Stimulated activated CD8-positive, alpha-beta memory T cell treated with anti-CD3 and anti-CD28 coated beads, Interleukin-4, amount 100 ng/mL, for 1 hour (primary cell): ENCODE measurements around the gene BTD.

Source experiments
- DNase-seq, 2 donors: peaks; one replicate each; pipeline ENCODE4 v3.0.0-alpha.2; 2020; ENCODE audit warnings: low read depth in 2 of 2, low spot score in 1 of 2

BTD gene, protein sequence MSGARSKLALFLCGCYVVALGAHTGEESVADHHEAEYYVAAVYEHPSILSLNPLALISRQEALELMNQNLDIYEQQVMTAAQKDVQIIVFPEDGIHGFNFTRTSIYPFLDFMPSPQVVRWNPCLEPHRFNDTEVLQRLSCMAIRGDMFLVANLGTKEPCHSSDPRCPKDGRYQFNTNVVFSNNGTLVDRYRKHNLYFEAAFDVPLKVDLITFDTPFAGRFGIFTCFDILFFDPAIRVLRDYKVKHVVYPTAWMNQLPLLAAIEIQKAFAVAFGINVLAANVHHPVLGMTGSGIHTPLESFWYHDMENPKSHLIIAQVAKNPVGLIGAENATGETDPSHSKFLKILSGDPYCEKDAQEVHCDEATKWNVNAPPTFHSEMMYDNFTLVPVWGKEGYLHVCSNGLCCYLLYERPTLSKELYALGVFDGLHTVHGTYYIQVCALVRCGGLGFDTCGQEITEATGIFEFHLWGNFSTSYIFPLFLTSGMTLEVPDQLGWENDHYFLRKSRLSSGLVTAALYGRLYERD

DNA sequence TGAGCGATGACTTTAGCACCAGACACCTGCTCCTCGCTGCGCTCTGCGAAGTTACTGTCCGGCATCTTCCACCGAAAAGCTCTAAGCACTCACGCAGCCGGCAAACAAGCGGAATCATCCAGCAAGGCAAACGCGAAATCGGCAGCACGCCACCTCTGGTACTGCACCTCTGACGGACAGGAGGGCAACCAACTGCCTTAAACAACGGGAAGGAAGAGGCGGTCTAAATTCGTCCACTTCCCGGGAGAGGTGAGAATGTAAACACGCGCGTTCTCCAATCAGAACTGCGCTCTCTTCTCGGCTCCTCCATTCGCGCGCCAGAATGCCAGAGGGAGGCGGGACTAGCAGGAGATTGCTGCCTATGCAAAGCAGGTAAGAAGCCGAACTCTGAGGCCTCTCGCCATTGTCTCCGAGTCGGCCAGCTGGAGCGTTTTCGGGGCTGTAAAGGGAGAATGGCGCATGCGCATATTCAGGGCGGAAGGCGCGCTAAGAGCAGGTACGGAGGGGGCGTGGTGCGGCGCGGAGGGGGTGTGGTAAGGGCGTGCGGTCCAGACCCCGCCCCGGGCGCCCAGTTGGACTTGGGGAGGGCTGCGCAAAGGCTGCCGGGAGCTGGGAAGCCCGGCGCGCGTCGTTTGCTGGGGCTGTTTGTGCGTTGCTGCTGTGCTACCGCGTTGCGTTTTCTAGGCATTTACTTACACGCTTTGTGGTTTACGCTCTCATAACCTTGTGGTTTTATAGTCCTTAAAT, at the start of gene BTD, which contains the start of gene HACL1:
Gene BTD, plus strand, starts transcription at position 347 of the 747 bp plus-strand sequence. CDS start 33,695 bp downstream, outside the sequence.
Gene HACL1, minus strand, starts transcription at position 171 of the 747 bp plus-strand sequence. Its CDS starts 106 bp downstream, at position 65.
- peak; percentile 96 for DNase-seq

DNA sequence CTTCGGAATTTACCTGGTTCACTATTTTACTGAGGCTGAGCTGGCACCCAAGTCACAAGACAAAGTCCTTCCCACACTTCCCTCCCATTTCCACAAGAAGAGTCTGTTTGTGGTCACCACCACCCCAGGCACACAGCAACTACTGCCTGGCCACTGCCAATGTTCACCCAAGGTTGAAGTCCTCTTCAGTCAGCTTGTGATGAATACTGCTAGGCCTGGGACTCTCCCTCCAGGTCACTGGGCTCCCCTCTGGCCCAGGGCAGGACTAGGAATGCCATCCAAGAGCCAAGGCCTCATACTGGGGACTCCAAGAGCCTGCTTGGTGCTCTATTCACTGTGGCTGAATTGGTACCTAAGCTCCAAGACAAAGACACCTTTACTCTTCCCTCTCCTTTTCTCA, 49.6 kb upstream of the BTD start:
- no peak for DNase-seq

DNA sequence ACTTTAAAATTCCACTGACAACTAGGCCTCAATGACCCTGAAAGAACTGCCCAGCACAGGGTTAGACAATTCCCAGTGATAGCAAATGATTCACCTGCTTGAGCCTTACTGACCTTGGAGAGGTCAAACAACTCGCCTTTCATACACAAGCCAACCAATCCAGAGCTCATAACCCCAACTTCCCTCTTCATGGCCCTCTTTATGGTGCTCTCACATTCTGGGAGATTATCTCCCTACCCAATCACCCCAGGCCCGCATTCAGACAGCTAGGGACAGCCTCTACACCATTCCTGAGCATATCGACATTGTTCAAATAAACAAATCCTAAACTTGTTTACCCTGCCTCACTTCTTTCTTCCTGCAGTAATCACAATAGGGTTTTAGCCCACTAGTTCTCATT, 47.8 kb upstream of the BTD start:
- no peak for DNase-seq

DNA sequence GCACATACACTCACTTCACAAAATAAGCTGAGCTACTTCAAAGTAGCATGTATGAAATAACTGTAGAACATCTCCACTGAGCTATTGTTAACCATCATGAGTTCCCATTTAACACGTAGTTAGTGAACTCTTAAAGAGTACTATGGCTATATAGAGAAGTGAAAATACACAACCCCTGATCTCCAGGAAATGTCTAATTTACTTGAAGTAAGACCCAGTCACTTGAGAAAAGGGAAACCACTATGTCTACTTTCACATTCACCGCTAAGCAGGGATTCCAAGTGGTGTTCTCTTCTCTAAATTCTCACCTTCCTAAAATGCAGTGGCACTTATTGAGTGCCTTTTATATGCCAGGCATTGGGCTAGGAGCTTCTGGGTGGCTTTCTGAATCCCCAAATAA, 45.0 kb upstream of the BTD start:
- no peak for DNase-seq

DNA sequence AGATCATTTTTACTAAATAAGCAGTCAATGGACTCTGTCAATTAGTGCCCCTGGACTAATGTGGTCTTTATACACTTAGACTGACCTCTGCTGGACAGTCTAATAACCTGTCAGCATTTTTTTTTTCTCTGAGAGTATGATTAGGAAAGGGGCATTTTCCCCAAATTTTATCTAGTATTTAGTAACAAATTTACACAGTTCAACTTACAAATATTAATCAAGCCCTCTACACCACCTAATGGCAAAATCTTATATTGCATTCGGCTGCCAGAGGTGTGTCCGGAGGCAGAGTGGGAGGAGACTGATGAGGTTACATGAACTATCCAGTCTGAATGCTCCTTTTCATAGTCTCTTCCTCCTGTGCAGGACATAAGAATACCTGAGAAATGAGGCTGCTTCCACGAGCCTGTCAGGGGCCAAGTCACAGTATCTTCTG, 44.0 kb upstream of the BTD start:
- DNase-seq, result peak in 1 of 2 donors; percentile 3

DNA sequence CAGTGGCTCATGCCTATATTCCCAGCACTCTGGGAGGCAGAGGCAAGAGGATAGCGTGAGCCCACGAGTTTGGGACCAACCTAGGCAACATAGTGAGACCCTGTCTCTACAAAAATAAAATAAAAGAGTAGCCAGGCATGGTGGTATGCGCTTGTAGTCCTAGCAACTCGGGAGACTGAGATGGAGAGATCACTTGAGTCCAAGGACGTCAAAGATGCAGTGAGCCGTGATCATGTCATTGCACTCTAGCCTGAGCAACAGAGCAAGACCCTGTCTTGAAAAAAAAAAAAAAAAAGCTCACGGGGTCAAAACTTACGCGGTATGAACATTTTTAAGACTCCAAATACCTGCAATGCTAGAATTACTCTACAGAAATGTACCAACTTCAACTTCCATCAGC, 43.0 kb upstream of the BTD start:
- DNase-seq, result no peak

DNA sequence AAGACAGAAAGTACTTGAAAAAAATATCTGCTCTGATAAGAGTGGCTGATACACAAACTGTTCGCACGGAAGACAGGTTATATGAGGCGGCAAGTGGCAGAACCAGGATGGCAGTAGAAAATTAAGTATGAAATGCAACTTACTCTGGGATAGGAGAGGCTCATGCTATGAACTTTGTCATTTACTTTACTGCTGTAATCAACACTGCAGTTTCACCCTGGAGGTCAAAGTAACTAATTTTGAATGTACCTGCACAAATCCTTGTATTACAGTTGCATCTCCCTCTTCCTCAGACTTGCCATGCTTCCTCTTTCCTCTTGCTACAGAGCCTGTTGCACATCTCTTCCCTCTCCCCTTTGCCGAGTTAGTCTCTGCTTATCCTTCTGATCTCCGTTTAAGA, 39.0 kb upstream of the BTD start:
- no peak for DNase-seq

DNA sequence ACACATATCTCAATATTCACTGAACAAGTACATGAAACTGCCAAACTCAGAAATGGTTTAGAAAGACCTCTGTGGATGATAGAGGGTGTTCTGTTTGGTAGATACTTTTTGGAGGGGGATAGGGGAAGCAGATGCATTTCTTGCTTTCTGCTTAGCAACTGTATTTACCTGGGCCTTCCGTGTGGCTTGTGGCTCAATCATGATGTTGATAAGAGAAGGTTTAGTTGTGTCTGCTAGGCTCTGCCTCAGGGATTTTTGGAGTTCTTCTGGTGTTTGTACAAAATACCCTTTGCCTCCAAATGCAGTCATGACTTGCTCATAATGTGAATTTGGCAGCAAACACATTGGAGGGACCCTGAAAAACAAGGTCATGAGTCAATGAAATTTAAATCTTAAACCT, 38.4 kb upstream of the BTD start:
- no peak for DNase-seq

DNA sequence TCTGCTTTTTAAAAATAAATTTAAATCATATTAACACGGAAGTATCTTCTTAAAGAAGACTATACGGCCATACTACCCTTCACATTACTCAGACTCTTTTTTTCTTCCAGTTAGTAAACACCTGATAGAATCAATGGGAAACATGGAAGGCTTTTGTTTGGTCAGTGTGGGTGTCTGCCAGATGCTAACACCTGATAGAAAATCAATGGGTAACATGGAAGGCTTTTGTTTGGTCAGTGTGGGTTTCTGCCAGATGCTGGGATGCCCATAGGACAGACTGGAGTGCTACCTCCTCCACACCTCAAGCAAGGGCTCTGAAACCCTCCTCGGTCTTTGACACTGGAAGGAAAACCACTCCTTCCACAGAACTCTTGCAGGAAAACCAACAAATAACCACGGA, 29.4 kb upstream of the BTD start:
- no peak for DNase-seq

DNA sequence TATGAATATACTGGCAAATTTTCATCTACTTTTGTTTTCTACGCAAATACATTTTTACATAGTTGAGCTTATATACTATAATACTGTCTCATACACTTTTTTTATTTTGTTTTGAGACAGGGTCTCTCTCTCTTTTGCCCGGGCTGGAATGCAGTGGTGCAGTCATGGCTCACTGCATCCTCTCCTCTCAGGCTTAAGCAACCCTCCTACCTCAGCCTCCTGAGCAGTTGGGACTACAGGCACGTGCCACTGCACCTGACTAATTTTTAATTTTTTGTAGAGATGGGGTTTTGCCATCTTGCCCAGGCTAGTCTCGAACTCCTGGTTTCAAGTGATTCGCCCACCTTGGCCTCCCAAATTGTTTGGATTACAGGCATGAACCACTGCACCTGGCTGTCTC, 26.1 kb upstream of the BTD start:
- no peak for DNase-seq

DNA sequence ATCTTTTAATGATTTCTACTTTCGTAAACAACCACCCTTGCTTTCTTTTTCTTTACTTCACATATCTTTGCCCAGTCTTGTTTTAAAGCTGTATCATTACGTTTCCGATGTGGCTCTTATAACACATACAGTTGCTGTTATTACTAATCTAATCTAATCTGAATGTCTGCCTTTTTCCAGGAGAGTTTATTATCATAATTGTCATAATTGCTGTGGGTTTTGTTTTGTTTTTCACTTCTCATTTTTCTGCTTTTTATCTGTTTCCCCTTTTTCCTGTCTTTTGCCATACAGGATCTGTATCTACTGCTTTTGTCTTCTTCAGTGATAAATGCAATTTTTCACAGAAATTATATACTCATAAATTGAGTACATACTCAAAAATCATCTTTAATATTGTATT, 25.1 kb upstream of the BTD start:
- no peak for DNase-seq

DNA sequence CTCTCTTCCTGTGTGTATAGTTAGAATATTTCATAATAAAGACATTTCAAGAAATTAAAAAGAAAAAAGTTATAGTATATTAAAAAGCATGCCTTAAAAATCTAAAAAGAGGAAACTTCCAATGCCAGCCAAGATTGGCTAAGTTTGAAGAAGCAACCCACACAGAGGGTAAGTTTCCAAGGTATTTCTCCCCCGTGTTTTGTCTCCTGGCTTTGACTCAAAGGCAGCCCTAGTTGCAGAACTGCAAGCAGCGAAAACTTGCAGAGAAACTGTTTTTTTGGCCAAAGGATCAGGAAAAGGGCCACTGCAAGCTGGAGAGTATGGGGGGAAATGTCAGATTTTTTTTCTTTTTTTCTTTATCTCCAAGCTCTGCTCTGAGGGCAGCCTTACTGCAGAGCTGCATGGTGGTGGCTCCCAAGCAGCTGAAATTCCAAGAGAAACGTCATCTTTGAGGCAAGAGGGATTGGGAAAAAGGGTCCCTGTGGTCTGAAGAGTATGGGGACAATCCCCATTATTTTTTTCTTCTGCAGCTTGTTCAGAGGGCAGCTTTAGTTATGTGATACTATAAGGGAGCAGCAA, 23.2 kb upstream of the BTD start:
- no peak for DNase-seq

DNA sequence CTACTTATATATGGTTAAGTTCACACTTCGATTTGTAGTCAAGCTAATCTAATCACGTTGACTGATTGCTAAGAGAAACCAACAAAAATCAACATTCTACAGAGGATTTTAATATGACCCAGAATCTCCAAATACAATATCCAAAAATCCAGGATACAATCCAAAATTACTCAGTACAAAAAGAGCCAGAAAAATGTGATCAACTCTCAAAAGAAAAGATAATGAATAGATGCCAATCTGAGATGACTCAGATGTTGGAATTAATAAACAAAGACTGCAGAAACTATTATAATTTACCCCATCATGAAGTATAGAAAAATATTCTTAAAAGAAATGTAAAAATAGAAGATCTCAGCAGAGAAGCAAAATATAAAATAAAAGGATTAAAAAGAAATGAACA, 22.5 kb upstream of the BTD start:
- no peak for DNase-seq

DNA sequence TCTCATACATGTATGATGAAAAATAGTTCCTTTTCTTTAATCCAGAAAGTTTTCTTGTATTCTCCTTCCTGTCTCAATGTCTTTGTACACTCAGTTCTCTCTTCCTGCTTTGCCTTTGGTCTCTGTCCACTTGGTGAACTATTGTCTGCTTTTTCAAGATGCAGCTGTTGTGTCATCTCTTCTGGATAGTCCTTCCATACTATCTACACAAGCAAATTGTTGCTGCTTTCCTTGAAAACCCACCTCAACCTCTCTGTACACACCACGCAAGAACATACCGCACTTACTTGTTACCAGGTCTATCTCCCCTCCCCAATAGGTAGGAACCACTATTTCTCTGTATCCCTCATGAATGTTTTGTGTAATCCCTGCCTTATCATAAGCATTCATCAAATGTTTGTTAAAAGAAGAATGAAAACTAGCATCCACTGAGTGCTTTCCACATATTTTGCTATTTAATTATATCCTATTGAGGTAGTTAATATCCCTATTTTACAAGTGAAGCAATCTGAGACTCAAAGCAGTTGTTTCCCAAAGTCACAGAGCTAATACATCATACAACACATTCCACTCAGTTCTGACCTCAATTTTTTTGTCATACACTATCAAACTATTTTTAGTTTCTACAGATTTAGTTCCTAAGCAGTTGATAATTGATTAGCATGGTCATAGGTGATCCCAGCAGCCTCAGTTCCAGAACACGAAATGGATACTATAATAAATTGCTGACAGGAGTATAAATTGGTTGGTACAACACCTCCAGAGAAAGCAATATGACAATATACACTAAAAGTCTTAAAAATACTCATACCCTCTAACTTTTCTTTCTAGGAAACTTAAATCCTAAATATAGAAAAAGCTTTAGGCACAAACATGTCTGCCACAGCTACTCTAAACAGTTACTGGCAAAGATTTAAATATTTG, 19.8 kb upstream of the BTD start:
- DNase-seq, result no peak

DNA sequence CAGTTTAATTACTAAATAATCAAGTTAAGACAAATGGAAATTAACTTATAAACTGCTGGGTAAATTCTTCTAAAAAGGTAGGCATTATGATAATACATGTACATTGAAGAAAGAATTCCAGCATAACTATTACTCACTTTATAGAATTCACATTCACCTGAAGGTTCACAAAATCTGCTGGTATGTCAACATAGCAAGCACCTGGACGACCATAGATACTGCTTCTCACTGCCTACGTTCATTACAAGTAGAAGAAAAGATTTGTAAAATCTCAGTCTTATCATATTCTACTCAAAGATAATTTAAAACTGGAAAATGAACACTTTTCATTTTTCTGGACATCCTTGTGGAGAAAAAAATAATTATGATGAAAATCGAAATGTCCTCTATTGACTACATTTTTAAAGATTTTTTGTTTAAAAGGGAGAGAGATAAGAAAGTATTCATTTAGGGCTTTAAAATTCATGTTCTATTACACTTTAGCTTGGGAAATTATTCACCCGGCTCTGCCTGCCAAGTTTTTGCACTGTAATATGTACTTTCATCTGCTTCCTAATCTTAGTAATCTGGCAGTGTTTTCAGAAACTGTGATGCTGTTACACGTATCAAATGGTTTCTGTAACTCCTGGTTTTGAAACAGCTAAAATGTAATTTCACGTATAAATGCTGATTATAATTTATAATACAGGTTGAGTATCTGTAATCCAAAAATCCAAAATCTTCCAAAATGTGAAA, 16.3 kb upstream of the BTD start:
- no peak for DNase-seq

DNA sequence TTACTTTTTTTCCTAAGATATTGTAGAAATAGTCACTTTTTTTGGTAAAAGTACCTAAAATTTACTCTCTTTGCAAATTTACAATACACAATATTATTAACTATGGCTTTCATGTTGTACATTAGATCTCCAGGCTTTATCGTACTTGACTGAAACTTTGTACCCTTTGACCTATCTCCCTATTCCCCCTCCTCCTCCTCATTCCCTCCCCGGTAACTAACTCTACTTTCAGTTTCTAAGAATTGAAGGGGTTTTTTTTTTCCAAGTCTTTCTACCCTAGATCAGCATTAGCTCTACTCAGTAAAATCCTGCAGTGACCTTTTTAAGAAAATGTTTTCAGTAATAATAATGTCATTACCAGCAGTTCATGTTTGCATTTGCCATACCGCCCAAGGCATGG, 10.3 kb upstream of the BTD start:
- DNase-seq, result no peak

DNA sequence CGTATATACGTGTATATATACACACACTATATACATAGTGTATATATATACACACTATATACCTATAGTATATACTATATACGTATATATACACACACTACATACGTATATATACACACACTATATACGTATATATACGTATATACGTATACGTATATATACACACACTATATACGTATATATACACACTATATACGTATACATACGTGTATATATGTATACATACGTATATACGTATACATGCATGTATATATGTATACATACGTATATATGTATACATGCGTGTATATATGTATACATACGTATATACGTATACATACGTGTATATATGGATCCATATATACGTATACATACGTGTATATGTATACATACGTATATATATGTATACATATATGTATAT, 9.6 kb upstream of the BTD start:
- DNase-seq, result no peak

DNA sequence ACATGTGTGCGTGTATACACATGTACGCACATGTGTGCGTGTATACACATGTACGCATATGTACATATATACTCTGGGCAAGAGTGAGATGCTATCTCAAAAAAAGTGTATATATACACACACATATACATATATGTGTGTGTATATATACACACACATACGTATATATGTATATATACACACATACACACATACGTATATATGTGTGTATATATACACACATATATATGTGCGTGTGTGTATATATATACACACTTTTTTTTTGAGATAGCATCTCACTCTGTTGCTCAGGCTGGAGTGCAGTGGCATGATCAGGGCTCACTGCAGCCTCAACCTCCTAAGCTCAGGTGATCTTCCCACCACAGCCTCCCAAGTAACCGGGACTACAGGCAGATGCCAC, 8.6 kb upstream of the BTD start:
- no peak for DNase-seq

DNA sequence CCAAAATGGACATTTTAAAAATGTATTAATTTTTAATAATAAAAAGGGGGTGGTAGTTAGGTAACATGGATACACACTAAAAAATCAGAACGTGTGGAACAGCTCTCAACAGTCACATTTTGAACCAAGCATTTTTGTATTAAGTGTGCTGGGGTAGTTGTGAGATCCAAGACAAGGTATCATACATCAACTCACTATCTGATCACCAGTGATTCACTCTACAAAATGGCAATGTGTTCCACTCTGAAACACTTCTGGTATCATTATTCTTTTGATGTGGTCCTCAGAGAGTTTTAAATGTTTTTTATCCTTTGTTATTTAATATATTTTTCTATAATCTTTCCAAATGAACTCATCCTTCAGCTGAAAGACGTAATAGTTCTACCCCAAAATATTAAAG, 5.6 kb upstream of the BTD start:
- DNase-seq, result no peak

DNA sequence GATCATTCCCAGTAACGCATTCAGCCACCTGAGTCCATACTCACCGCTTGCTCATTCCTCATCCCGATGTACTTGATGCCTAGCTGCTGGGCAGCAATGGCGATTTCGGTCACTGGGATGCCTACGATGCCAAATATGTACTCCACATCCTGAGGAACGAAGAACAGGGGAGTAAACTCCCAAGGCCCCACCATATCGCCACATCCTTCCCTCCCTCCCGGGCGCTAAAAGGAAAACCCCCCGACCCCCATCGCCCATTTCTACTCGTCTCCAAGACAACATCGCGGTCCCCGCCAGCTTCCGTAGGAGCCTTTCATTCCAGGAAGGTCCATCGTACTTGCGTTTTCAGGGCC, 523 bp upstream of the BTD start:
- DNase-seq, result peak in 1 of 2 donors; percentile 3
